ENCODE data around the gene ZNF700. TPM values are rescaled to one million over a fixed set of nuclear protein-coding genes. Genes with fewer than 3 reads are reported as not detected.

The ZNF700 gene
- polyA plus RNA-seq, 1 donor from 2014 or later, result 35.9 TPM

DNA sequence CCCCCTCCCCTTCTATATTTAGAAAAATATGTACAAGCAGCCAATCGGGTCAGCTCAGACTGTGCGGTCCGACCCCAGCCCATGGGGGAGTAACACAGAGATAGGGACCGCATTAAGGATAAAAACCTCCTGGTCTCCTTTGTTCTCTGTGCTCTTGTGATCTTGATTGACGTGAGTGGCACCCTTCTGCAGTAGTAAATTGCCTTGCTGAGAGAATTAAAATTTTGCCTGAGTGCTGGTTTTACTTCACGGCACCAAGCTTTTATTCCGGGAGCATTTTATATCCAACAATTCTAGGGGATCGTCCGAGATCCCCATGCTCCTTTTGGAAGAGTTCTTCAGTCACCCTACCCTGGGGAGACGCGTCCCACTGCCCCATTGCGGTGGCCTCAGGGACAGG is 44.3 kb upstream of the ZNF700 start:
- Histone ChIP-seq H3K9me2 (ENCODE audit: insufficient read depth, low read length) (no peaks in the 10 kb centered on the region), H3K36me3 (ENCODE audit: insufficient read depth, low read length) (no peaks in the 10 kb centered on the region), H3K9ac (ENCODE audit: low read length) (no peak overlapping the region), H4K20me1 (ENCODE audit: insufficient read depth) (no peaks in the 10 kb centered on the region), H3F3A (ENCODE audit: insufficient read depth, low read length, poor library complexity, severe bottlenecking) (no peaks in the 10 kb centered on the region), H3K27me3 (ENCODE audit: insufficient read depth, low read depth, low read length) (no peaks in the 10 kb centered on the region), H3K79me2 (replicated peaks; ENCODE audit: insufficient read depth, low read length) (no peaks in the 10 kb centered on the region), H3K27ac (ENCODE audit: low read length) (no peak overlapping the region), H3K4me3 (ENCODE audit: low read length) (peak overlapping the region; percentile 36), H3K9me3 (ENCODE audit: low read length) (no peaks in the 10 kb centered on the region), H2AFZ (ENCODE audit: low read depth, low read length) (no peak overlapping the region), H3K4me2 (ENCODE audit: low read length) (no peak overlapping the region)
- TF ChIP-seq TAF1 (IDR thresholded peaks at IDR 0.05; ENCODE audit: low read depth), result no peak
- TF ChIP-seq, protein P1, sequence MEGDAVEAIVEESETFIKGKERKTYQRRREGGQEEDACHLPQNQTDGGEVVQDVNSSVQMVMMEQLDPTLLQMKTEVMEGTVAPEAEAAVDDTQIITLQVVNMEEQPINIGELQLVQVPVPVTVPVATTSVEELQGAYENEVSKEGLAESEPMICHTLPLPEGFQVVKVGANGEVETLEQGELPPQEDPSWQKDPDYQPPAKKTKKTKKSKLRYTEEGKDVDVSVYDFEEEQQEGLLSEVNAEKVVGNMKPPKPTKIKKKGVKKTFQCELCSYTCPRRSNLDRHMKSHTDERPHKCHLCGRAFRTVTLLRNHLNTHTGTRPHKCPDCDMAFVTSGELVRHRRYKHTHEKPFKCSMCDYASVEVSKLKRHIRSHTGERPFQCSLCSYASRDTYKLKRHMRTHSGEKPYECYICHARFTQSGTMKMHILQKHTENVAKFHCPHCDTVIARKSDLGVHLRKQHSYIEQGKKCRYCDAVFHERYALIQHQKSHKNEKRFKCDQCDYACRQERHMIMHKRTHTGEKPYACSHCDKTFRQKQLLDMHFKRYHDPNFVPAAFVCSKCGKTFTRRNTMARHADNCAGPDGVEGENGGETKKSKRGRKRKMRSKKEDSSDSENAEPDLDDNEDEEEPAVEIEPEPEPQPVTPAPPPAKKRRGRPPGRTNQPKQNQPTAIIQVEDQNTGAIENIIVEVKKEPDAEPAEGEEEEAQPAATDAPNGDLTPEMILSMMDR (IDR thresholded peaks at IDR 0.05; ENCODE audit: poor library complexity, severe bottlenecking), result no peak
- TF ChIP-seq, protein P2, sequence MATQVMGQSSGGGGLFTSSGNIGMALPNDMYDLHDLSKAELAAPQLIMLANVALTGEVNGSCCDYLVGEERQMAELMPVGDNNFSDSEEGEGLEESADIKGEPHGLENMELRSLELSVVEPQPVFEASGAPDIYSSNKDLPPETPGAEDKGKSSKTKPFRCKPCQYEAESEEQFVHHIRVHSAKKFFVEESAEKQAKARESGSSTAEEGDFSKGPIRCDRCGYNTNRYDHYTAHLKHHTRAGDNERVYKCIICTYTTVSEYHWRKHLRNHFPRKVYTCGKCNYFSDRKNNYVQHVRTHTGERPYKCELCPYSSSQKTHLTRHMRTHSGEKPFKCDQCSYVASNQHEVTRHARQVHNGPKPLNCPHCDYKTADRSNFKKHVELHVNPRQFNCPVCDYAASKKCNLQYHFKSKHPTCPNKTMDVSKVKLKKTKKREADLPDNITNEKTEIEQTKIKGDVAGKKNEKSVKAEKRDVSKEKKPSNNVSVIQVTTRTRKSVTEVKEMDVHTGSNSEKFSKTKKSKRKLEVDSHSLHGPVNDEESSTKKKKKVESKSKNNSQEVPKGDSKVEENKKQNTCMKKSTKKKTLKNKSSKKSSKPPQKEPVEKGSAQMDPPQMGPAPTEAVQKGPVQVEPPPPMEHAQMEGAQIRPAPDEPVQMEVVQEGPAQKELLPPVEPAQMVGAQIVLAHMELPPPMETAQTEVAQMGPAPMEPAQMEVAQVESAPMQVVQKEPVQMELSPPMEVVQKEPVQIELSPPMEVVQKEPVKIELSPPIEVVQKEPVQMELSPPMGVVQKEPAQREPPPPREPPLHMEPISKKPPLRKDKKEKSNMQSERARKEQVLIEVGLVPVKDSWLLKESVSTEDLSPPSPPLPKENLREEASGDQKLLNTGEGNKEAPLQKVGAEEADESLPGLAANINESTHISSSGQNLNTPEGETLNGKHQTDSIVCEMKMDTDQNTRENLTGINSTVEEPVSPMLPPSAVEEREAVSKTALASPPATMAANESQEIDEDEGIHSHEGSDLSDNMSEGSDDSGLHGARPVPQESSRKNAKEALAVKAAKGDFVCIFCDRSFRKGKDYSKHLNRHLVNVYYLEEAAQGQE (IDR thresholded peaks at IDR 0.05; ENCODE audit: borderline replicate concordance), result no peak
- no peak for TF ChIP-seq POLR2AphosphoS5 (IDR thresholded peaks at IDR 0.05)
- no peak for TF ChIP-seq RAD21 (conservative IDR thresholded peaks at IDR 0.05)
- TF ChIP-seq EZH2 (IDR thresholded peaks at IDR 0.05; ENCODE audit: borderline replicate concordance, insufficient read depth, low read length, poor library complexity, severe bottlenecking), result no peak
- TF ChIP-seq EP300 (conservative IDR thresholded peaks at IDR 0.05; ENCODE audit: poor library complexity, severe bottlenecking), result no peak
- no peak for TF ChIP-seq MXI1 (conservative IDR thresholded peaks at IDR 0.05; ENCODE audit: poor library complexity, severe bottlenecking)
- TF ChIP-seq SMC3 (conservative IDR thresholded peaks at IDR 0.05; ENCODE audit: poor library complexity), result no peak

DNA sequence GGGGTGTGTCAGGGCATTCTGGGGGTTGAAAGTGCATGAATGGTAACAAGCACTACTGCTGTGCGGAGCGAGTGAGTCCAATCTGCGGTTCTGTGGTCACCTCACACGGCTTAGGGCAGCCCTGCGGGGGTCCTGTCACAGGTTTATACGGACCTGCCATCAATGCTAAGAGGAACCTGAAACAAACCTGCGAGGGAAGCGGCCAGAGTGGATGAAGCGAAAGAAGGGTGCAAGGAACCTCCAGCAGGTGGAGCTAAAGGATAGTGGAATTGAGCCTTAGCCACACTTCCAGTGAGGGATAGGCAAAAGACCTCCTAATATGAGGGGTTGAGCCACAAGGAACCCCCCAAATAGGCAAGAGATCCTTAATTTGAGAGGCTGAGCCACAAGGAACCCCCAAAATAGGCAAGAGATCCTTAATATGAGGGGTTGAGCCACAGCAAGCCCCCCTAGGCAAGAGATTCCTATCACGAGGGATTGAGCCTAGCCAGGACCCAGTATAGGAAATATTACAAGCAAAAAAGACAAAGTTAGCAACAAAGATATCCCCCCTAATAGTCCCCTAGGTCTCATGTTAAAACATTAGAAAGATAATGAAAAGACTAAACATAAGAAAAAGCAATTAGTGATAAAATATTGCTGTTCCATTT is 43.6 kb upstream of the ZNF700 start:
- no peaks in the 10 kb centered on the region for H3K27me3 ChIP-seq (ENCODE audit: insufficient read depth, low read depth, low read length)
- H3K36me3 ChIP-seq (ENCODE audit: insufficient read depth, low read length), result no peaks in the 10 kb centered on the region
- H3K4me3 ChIP-seq (ENCODE audit: low read length), result peak overlapping the region; percentile 36
- no peak overlapping the region for H3K4me2 ChIP-seq (ENCODE audit: low read length)
- H3K9me3 ChIP-seq (ENCODE audit: low read length), result no peaks in the 10 kb centered on the region
- no peaks in the 10 kb centered on the region for H3K79me2 ChIP-seq (replicated peaks; ENCODE audit: insufficient read depth, low read length)
- H3K9ac ChIP-seq (ENCODE audit: low read length), result no peak overlapping the region
- TF ChIP-seq EZH2 (IDR thresholded peaks at IDR 0.05; ENCODE audit: borderline replicate concordance, insufficient read depth, low read length, poor library complexity, severe bottlenecking), result no peak
- no peak for TF ChIP-seq EP300 (conservative IDR thresholded peaks at IDR 0.05; ENCODE audit: poor library complexity, severe bottlenecking)
- TF ChIP-seq, protein P1 (IDR thresholded peaks at IDR 0.05; ENCODE audit: poor library complexity, severe bottlenecking), result peak; percentile 95
- TF ChIP-seq, protein P2 (IDR thresholded peaks at IDR 0.05; ENCODE audit: borderline replicate concordance), result no peak
- peak; percentile 91 for TF ChIP-seq SMC3 (conservative IDR thresholded peaks at IDR 0.05; ENCODE audit: poor library complexity)
- TF ChIP-seq MXI1 (conservative IDR thresholded peaks at IDR 0.05; ENCODE audit: poor library complexity, severe bottlenecking), result peak; percentile 24
- TF ChIP-seq RAD21 (conservative IDR thresholded peaks at IDR 0.05), result peak; percentile 93
- TF ChIP-seq POLR2AphosphoS5 (IDR thresholded peaks at IDR 0.05), result no peak
- no peaks in the 10 kb centered on the region for H3F3A ChIP-seq (ENCODE audit: insufficient read depth, low read length, poor library complexity, severe bottlenecking)
- H3K27ac ChIP-seq (ENCODE audit: low read length), result no peak overlapping the region
- no peak overlapping the region for H2AFZ ChIP-seq (ENCODE audit: low read depth, low read length)
- no peaks in the 10 kb centered on the region for H4K20me1 ChIP-seq (ENCODE audit: insufficient read depth)
- no peaks in the 10 kb centered on the region for H3K9me2 ChIP-seq (ENCODE audit: insufficient read depth, low read length)

Data from neural cell (in vitro differentiated cells).